ENCODE data around the gene PFKP. TPM values are rescaled to one million over a fixed set of nuclear protein-coding genes. Genes with fewer than 3 reads are reported as not detected.

The PFKP gene
- total RNA-seq, 1 experiment from 2014 or later = 91.3 TPM

DNA sequence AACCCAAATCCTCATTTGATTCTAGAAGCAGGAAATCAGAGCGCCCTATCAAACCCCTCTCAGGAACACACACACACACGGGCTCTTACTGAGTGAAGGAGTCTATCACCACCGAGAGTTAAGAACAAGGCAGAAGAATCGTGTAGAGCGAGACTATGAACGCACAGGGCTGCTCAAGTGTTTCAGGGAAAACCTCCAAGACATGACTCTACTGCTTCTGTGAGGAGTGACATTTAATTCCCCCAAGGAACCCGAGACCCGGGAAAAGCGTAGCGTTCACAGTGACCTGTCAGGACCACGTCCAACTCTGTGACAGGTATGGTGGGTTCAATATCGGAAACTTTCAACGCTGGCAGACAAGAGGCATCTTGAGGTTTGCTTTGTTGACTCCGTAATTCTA lies 83.6 kb downstream of the PFKP start:
- Histone ChIP-seq H3K4me1 (ENCODE audit: low read length) (no peaks in the 10 kb centered on the region), H3K9me2 (replicated peaks; ENCODE audit: insufficient read depth, low read length) (no peaks in the 10 kb centered on the region), H2AFZ (ENCODE audit: low read length) (no peak overlapping the region), H3K27ac (ENCODE audit: low read length) (no peak overlapping the region), H3K9me3 (ENCODE audit: low read length) (no peaks in the 10 kb centered on the region), H3K27me3 (ENCODE audit: low read length) (no peaks in the 10 kb centered on the region), H3K4me2 (ENCODE audit: low read depth, low read length, poor library complexity, severe bottlenecking) (no peak overlapping the region), H3K79me2 (ENCODE audit: low read length) (no peaks in the 10 kb centered on the region), H3K4me3 (ENCODE audit: low read length) (no peak overlapping the region), H4K20me1 (ENCODE audit: insufficient read depth, low read depth, low read length) (no peaks in the 10 kb centered on the region), H3K36me3 (ENCODE audit: insufficient read depth, low read length) (peaks cover 11% of the 10 kb centered on the region), H3K9ac (ENCODE audit: low read length) (no peak overlapping the region)
- DNase-seq = no peak

DNA sequence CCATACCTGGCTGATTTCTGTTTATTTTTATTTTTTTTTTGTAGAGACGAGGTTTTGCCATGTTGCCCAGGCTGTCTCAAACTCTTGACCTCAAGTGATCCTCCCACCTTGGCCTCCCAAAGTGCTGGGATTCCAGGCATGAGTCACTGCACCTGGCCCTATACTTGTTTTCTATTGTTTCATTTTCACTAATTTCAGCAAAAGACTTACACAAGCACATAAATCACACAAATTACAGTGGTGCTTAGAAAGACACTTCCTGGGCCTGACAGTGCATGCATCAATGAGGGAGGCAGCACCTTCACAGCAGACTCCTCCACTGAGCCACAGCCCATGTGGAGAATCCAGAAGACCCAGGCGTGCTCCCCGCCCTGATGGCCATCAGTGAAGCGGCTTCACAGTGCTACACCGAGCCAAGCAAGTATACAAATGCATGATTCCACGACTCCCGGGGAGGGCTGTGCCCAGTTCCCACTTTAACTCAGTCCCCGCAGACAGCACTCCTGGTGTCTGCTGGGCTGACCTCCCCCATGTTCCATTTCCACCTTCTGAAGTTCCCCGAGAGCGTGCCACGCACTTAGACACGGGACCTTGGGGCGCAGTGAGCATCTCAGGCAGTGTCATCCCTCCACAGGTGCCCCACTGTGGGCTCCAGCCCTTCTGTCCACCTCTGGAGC lies 84.7 kb downstream of the PFKP start:
- H3K9me2 ChIP-seq (replicated peaks; ENCODE audit: insufficient read depth, low read length) = no peaks in the 10 kb centered on the region

GRCh38 chr10:3152566-3152935 lies 85.2 kb downstream of the PFKP start:
- no peaks in the 10 kb centered on the region for H3K4me1 ChIP-seq (ENCODE audit: low read length)
- H3K9me2 ChIP-seq (replicated peaks; ENCODE audit: insufficient read depth, low read length) = no peaks in the 10 kb centered on the region
- no peak for DNase-seq
- no peaks in the 10 kb centered on the region for H3K9me3 ChIP-seq (ENCODE audit: low read length)
- H3K4me2 ChIP-seq (ENCODE audit: low read depth, low read length, poor library complexity, severe bottlenecking) = no peak overlapping the region
- no peak overlapping the region for H3K4me3 ChIP-seq (ENCODE audit: low read length)
- H4K20me1 ChIP-seq (ENCODE audit: insufficient read depth, low read depth, low read length) = no peaks in the 10 kb centered on the region
- no peak overlapping the region for H3K9ac ChIP-seq (ENCODE audit: low read length)
- peaks cover 16% of the 10 kb centered on the region for H3K36me3 ChIP-seq (ENCODE audit: insufficient read depth, low read length)
- H3K27me3 ChIP-seq (ENCODE audit: low read length) = no peaks in the 10 kb centered on the region
- no peak overlapping the region for H2AFZ ChIP-seq (ENCODE audit: low read length)
- no peaks in the 10 kb centered on the region for H3K79me2 ChIP-seq (ENCODE audit: low read length)
- no peak overlapping the region for H3K27ac ChIP-seq (ENCODE audit: low read length)

More for the DNA sequence above, 84.7 kb downstream of the PFKP start:
- H3K27ac ChIP-seq (ENCODE audit: low read length) = no peak overlapping the region
- DNase-seq = no peak
- no peaks in the 10 kb centered on the region for H4K20me1 ChIP-seq (ENCODE audit: insufficient read depth, low read depth, low read length)
- H2AFZ ChIP-seq (ENCODE audit: low read length) = no peak overlapping the region
- no peaks in the 10 kb centered on the region for H3K27me3 ChIP-seq (ENCODE audit: low read length)
- no peak overlapping the region for H3K4me2 ChIP-seq (ENCODE audit: low read depth, low read length, poor library complexity, severe bottlenecking)
- no peak overlapping the region for H3K9ac ChIP-seq (ENCODE audit: low read length)
- no peak overlapping the region for H3K4me3 ChIP-seq (ENCODE audit: low read length)
- no peaks in the 10 kb centered on the region for H3K9me3 ChIP-seq (ENCODE audit: low read length)
- no peaks in the 10 kb centered on the region for H3K4me1 ChIP-seq (ENCODE audit: low read length)
- no peaks in the 10 kb centered on the region for H3K79me2 ChIP-seq (ENCODE audit: low read length)
- peaks cover 11% of the 10 kb centered on the region for H3K36me3 ChIP-seq (ENCODE audit: insufficient read depth, low read length)

- H3K4me2 ChIP-seq (ENCODE audit: low read depth, low read length, poor library complexity, severe bottlenecking) = no peak overlapping the region
- no peak overlapping the region for H3K4me3 ChIP-seq (ENCODE audit: low read length)
- peaks cover 24% of the 10 kb centered on the region for H3K36me3 ChIP-seq (ENCODE audit: insufficient read depth, low read length)
- no peaks in the 10 kb centered on the region for H3K9me3 ChIP-seq (ENCODE audit: low read length)
- no peak for DNase-seq
- no peaks in the 10 kb centered on the region for H4K20me1 ChIP-seq (ENCODE audit: insufficient read depth, low read depth, low read length)
- no peaks in the 10 kb centered on the region for H3K4me1 ChIP-seq (ENCODE audit: low read length)
- H3K9ac ChIP-seq (ENCODE audit: low read length) = no peak overlapping the region
- no peak overlapping the region for H2AFZ ChIP-seq (ENCODE audit: low read length)
- H3K27ac ChIP-seq (ENCODE audit: low read length) = no peak overlapping the region
- H3K79me2 ChIP-seq (ENCODE audit: low read length) = no peaks in the 10 kb centered on the region
- H3K9me2 ChIP-seq (replicated peaks; ENCODE audit: insufficient read depth, low read length) = no peaks in the 10 kb centered on the region
- H3K27me3 ChIP-seq (ENCODE audit: low read length) = no peaks in the 10 kb centered on the region
These were observed 87.3 kb downstream of the PFKP start for GRCh38 chr10:3154666-3155065.

DNA sequence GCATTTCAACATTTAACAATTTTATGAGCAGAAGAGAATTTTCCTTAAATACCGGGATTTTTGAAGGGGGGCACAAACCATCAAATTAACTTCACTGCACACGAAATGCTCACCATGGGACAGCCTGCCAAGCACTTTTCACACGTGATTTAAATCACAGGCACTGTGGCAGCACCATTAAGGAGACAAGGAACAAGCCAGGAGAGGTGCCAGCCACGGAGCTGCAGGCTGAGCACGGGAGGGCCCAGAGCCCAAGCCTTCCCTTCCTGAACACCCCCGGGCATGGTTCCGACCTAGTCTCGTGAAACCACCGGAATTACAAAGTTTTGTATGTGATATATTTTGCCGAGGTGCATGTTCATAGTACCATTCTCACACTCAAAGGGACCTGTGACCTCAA lies 91.8 kb downstream of the PFKP start:
- H4K20me1 ChIP-seq (ENCODE audit: insufficient read depth, low read depth, low read length) = no peaks in the 10 kb centered on the region
- H3K27me3 ChIP-seq (ENCODE audit: low read length) = no peaks in the 10 kb centered on the region
- DNase-seq = no peak
- H3K4me1 ChIP-seq (ENCODE audit: low read length) = no peaks in the 10 kb centered on the region
- no peak overlapping the region for H3K4me3 ChIP-seq (ENCODE audit: low read length)
- H3K4me2 ChIP-seq (ENCODE audit: low read depth, low read length, poor library complexity, severe bottlenecking) = no peak overlapping the region
- H2AFZ ChIP-seq (ENCODE audit: low read length) = no peak overlapping the region
- H3K79me2 ChIP-seq (ENCODE audit: low read length) = no peaks in the 10 kb centered on the region
- no peak overlapping the region for H3K27ac ChIP-seq (ENCODE audit: low read length)
- H3K9ac ChIP-seq (ENCODE audit: low read length) = no peak overlapping the region
- peaks cover 35% of the 10 kb centered on the region for H3K36me3 ChIP-seq (ENCODE audit: insufficient read depth, low read length)
- H3K9me2 ChIP-seq (replicated peaks; ENCODE audit: insufficient read depth, low read length) = no peaks in the 10 kb centered on the region
- H3K9me3 ChIP-seq (ENCODE audit: low read length) = no peaks in the 10 kb centered on the region

GRCh38 chr10:3162533-3162932 lies 95.2 kb downstream of the PFKP start:
- H3K9ac ChIP-seq (ENCODE audit: low read length) = no peak overlapping the region
- H3K36me3 ChIP-seq (ENCODE audit: insufficient read depth, low read length) = peaks cover 21% of the 10 kb centered on the region; the same call in 1 of the 2 replicates
- H3K9me3 ChIP-seq (ENCODE audit: low read length) = no peaks in the 10 kb centered on the region

DNA sequence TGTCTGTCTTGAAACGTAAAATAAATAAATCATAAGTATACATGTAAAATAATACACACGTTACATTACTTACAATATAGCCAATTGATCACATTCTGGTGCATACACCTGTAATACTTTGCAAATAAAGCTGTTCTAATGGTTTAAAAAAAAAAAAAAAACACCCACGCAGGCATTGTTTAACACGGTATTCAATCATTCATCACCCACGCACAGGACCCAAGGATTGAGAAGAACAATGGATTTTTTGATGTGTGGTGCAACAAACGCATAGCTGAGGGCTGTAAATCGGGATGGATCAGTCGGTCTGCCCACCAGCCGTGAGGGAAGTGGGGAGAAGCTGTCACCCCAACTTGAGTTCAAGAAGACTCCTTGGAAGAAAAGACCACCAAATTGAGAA lies 96.5 kb downstream of the PFKP start:
- no peak overlapping the region for H2AFZ ChIP-seq (ENCODE audit: low read length)
- no peak overlapping the region for H3K4me2 ChIP-seq (ENCODE audit: low read depth, low read length, poor library complexity, severe bottlenecking)
- no peak overlapping the region for H3K27ac ChIP-seq (ENCODE audit: low read length)
- no peaks in the 10 kb centered on the region for H3K79me2 ChIP-seq (ENCODE audit: low read length)
- no peaks in the 10 kb centered on the region for H3K9me3 ChIP-seq (ENCODE audit: low read length)
- DNase-seq = no peak
- no peak overlapping the region for H3K9ac ChIP-seq (ENCODE audit: low read length)
- H3K9me2 ChIP-seq (replicated peaks; ENCODE audit: insufficient read depth, low read length) = no peaks in the 10 kb centered on the region
- H4K20me1 ChIP-seq (ENCODE audit: insufficient read depth, low read depth, low read length) = no peaks in the 10 kb centered on the region
- peaks cover 20% of the 10 kb centered on the region; the same call in 1 of the 2 replicates for H3K36me3 ChIP-seq (ENCODE audit: insufficient read depth, low read length)
- no peaks in the 10 kb centered on the region for H3K27me3 ChIP-seq (ENCODE audit: low read length)
- no peak overlapping the region for H3K4me3 ChIP-seq (ENCODE audit: low read length)
- H3K4me1 ChIP-seq (ENCODE audit: low read length) = no peaks in the 10 kb centered on the region

More at GRCh38 chr10:3162533-3162932, 95.2 kb downstream of the PFKP start:
- H3K4me2 ChIP-seq (ENCODE audit: low read depth, low read length, poor library complexity, severe bottlenecking) = no peak overlapping the region
- H3K4me3 ChIP-seq (ENCODE audit: low read length) = no peak overlapping the region
- no peaks in the 10 kb centered on the region for H4K20me1 ChIP-seq (ENCODE audit: insufficient read depth, low read depth, low read length)
- peak; percentile 41 for DNase-seq
- H3K9me2 ChIP-seq (replicated peaks; ENCODE audit: insufficient read depth, low read length) = no peaks in the 10 kb centered on the region
- H3K27me3 ChIP-seq (ENCODE audit: low read length) = no peaks in the 10 kb centered on the region
- no peaks in the 10 kb centered on the region for H3K4me1 ChIP-seq (ENCODE audit: low read length)
- no peak overlapping the region for H2AFZ ChIP-seq (ENCODE audit: low read length)
- H3K27ac ChIP-seq (ENCODE audit: low read length) = no peak overlapping the region
- no peaks in the 10 kb centered on the region for H3K79me2 ChIP-seq (ENCODE audit: low read length)

GRCh38 chr10:3165196-3165595 lies 97.8 kb downstream of the PFKP start:
- DNase-seq = no peak
- no peak overlapping the region for H3K4me2 ChIP-seq (ENCODE audit: low read depth, low read length, poor library complexity, severe bottlenecking)
- no peaks in the 10 kb centered on the region for H3K9me3 ChIP-seq (ENCODE audit: low read length)
- H3K27me3 ChIP-seq (ENCODE audit: low read length) = no peaks in the 10 kb centered on the region
- H3K9me2 ChIP-seq (replicated peaks; ENCODE audit: insufficient read depth, low read length) = no peaks in the 10 kb centered on the region
- no peaks in the 10 kb centered on the region for H3K79me2 ChIP-seq (ENCODE audit: low read length)
- H2AFZ ChIP-seq (ENCODE audit: low read length) = no peak overlapping the region
- no peaks in the 10 kb centered on the region for H4K20me1 ChIP-seq (ENCODE audit: insufficient read depth, low read depth, low read length)
- no peak overlapping the region for H3K9ac ChIP-seq (ENCODE audit: low read length)
- no peak overlapping the region for H3K4me3 ChIP-seq (ENCODE audit: low read length)
- no peak overlapping the region for H3K27ac ChIP-seq (ENCODE audit: low read length)
- H3K4me1 ChIP-seq (ENCODE audit: low read length) = no peaks in the 10 kb centered on the region
- peaks cover 12% of the 10 kb centered on the region; the same call in 1 of the 2 replicates for H3K36me3 ChIP-seq (ENCODE audit: insufficient read depth, low read length)

All from Karpas-422 (cell line).